Upper lobe of right lung (tissue), 1 donor: Measurements from ENCODE around the gene C4BPA. TPM values are rescaled to one million over a fixed set of nuclear protein-coding genes. Genes with fewer than 3 reads are reported as not detected.

Experiments
- ATAC-seq: fragments of 200-7000 bp; cut with Tn5 transposase; one replicate; pipeline ENCODE4 v1.9.1; 2020; ENCODE audit warnings: mild to moderate bottlenecking, moderate library complexity
- DNase-seq: peaks from one replicate; pipeline ENCODE4 v3.0.0-alpha.2; 2020
- H3K27ac ChIP-seq: fragments of 200-600 bp; one replicate; pipeline ENCODE4 v1.8.0; 2022
- H3K27me3 ChIP-seq: fragments of 200-600 bp; one replicate; pipeline ENCODE4 v1.8.0; 2022; ENCODE audit warnings: mild to moderate bottlenecking
- H3K36me3 ChIP-seq: fragments of 200-600 bp; one replicate; pipeline ENCODE4 v1.8.0; 2022
- H3K4me1 ChIP-seq: fragments of 200-600 bp; one replicate; pipeline ENCODE4 v1.8.0; 2022
- H3K4me3 ChIP-seq: fragments of 200-600 bp; one replicate; pipeline ENCODE4 v1.8.0; 2022; ENCODE audit warnings: mild to moderate bottlenecking
- H3K9me3 ChIP-seq: fragments of 200-600 bp; one replicate; pipeline ENCODE4 v1.8.0; 2022
- intact Hi-C: fragments of 100-400 bp; cut with DNase I; formaldehyde crosslinking; loops from one replicate; pipeline ENCODE4 v1.11.0; 2022
- total RNA-seq: library from RNA; stranded (reverse); fragmentation: NEBNext Ultra II Directional; extraction: Animal tissue kit (Norgen Biotek cat#: 25700); gene quantifications from one replicate; pipeline ENCODE4 v1.2.1, GENCODE V29; 2021
- TF ChIP-seq, protein P1 (sequence below): fragments of 200-600 bp; IDR thresholded peaks from one replicate; pipeline ENCODE4 v1.8.0; 2022; ENCODE audit warnings: antibody characterized with exemption
- donor health status: DM: no; HTN: yes; CAD: no; lungs with severe emphysema.

Gene C4BPA
- total RNA-seq, 1 donor from 2014 or later: 175 TPM

DNA sequence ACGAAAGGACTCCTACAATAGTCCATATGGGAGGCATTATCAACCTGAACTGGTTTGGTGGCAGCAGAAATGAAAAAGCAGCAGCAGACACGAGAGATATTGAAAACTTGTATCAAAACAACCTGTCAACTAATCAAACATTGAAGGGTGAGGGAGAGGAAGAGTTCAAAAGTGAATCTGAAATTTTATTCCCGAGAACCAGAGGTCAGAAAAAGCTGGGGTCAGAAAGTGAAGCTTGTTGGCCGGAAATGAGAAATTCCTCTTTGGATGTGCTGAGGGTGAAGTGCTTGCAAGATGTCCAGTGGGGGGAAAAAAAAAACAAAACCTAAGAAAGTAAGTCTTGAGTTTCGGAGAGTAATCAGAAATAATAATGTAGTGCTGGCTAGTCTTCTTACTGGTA lies 1.9 kb upstream of the C4BPA start:
- TF ChIP-seq, protein P1, sequence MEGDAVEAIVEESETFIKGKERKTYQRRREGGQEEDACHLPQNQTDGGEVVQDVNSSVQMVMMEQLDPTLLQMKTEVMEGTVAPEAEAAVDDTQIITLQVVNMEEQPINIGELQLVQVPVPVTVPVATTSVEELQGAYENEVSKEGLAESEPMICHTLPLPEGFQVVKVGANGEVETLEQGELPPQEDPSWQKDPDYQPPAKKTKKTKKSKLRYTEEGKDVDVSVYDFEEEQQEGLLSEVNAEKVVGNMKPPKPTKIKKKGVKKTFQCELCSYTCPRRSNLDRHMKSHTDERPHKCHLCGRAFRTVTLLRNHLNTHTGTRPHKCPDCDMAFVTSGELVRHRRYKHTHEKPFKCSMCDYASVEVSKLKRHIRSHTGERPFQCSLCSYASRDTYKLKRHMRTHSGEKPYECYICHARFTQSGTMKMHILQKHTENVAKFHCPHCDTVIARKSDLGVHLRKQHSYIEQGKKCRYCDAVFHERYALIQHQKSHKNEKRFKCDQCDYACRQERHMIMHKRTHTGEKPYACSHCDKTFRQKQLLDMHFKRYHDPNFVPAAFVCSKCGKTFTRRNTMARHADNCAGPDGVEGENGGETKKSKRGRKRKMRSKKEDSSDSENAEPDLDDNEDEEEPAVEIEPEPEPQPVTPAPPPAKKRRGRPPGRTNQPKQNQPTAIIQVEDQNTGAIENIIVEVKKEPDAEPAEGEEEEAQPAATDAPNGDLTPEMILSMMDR: no peak
- ATAC-seq: no peak
- H3K4me1 ChIP-seq: no peaks in the 10 kb centered on the region
- intact Hi-C loops: no loop called here
- no peaks in the 10 kb centered on the region for H3K36me3 ChIP-seq
- H3K9me3 ChIP-seq: no peaks in the 10 kb centered on the region
- no peaks in the 10 kb centered on the region for H3K27me3 ChIP-seq
- no peak for DNase-seq
- no peak overlapping the region for H3K4me3 ChIP-seq
- no peak overlapping the region for H3K27ac ChIP-seq

DNA sequence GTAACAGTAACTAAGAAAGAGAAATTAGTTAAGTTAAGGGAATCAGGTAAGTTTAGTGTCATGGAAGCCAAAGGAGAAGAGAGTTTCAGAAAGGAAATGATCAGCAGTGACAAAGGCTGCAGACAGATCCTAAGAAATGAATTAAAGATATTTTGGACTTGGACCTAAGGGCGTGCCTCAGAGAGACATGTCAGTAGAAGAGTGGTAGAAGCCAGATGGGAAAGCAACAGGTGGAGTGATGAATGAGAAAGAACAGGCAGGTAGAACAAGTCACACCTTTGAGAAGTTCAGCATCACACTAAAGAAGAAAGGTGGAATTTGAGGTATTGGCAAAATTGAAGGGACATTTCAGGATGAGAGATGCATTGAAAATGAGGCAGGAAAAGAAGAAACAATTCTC lies 1.4 kb upstream of the C4BPA start:
- H3K36me3 ChIP-seq: no peaks in the 10 kb centered on the region
- no peak for ATAC-seq
- H3K27ac ChIP-seq: no peak overlapping the region
- H3K4me1 ChIP-seq: no peaks in the 10 kb centered on the region
- TF ChIP-seq, protein P1: no peak
- H3K4me3 ChIP-seq: no peak overlapping the region
- intact Hi-C loops: no loop called here
- H3K27me3 ChIP-seq: no peaks in the 10 kb centered on the region
- H3K9me3 ChIP-seq: no peaks in the 10 kb centered on the region
- DNase-seq: no peak

DNA sequence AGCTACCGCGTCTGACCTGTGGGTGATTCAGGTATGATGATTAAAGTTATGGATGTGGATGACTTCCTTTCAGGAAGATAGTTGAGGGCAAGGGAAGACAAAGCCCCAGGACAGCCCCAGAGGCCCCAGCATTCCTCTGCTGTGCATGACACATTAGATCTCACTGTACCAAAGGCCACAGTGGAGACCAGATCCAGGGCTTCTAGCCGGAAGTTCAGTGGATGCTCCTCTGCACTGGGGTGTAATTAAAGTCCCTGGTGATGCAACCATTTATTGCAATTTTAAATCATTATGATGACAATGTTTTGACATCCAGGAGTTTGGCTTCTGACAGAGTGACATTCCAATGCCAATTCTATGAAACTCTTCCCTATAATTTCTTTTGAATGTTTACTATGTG lies 5.0 kb downstream of the C4BPA start:
- ATAC-seq (no peak), DNase-seq (no peak)
- TF ChIP-seq, protein P1: no peak
- H3K9me3 ChIP-seq: no peaks in the 10 kb centered on the region
- H3K27me3 ChIP-seq: no peaks in the 10 kb centered on the region
- intact Hi-C loops: no loop called here
- H3K36me3 ChIP-seq: no peaks in the 10 kb centered on the region
- H3K4me3 ChIP-seq: no peak overlapping the region
- H3K27ac ChIP-seq: no peak overlapping the region
- H3K4me1 ChIP-seq: no peaks in the 10 kb centered on the region

DNA sequence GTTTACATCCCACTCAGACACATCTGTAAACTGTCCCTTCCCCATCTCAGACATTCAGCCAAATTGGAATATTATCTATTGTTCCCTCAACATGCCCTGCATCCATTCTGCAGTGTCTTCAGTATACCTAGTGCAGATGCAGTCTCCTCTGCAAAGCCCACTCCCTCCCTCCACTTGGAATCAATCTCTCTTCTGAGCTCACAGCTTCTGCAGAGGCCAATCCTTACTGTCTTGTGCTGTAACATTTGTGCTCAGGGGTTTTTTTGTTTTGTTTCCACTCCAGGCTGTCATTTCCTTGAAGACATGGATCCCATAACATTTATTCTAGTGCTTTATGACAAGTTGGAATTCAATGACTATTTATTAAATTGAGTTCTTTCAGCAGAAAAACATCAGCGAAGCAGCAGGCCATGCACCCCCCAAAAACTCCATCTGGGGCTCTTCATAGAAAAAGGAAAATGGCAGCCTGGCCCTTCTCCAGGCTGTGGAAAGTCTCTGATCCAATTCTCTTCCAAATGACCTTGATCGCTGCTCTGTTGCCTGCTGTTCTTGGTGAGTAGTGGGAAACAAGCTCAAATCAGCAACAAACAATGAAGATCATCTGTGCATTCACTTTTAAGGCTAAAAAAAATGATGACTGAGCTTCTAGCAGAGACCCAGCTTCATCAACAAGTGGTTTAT lies 8.7 kb downstream of the C4BPA start:
- no peak overlapping the region for H3K27ac ChIP-seq
- TF ChIP-seq, protein P1: no peak
- no peak for ATAC-seq

DNA sequence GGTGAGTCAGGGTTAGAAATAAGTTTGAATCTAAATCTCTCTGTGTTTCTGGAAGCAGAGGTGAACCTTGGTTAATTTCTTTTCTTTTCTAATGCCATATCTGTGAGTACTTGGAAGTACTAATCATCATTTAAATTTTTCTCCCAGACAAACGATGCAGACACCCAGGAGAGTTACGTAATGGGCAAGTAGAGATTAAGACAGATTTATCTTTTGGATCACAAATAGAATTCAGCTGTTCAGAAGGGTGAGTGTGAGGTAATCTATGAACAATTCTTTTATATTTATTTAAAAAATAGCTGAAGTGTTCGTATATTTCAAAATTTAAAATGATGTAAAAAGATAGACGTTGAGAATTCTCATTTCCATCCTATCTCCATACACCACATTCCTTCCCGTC lies 11.2 kb downstream of the C4BPA start:
- ATAC-seq (no peak), DNase-seq (no peak)
- Histone ChIP-seq H3K27me3 (no peaks in the 10 kb centered on the region), H3K4me1 (no peaks in the 10 kb centered on the region), H3K4me3 (no peak overlapping the region), H3K36me3 (no peaks in the 10 kb centered on the region), H3K27ac (no peak overlapping the region), H3K9me3 (no peaks in the 10 kb centered on the region)
- intact Hi-C loops: no loop called here
- TF ChIP-seq, protein P1: no peak

More for the DNA sequence above, 8.7 kb downstream of the C4BPA start:
- Histone ChIP-seq H3K9me3 (no peaks in the 10 kb centered on the region), H3K4me3 (no peak overlapping the region), H3K4me1 (no peaks in the 10 kb centered on the region), H3K27me3 (no peaks in the 10 kb centered on the region), H3K36me3 (no peaks in the 10 kb centered on the region)
- DNase-seq: no peak
- intact Hi-C loops: no loop called here

DNA sequence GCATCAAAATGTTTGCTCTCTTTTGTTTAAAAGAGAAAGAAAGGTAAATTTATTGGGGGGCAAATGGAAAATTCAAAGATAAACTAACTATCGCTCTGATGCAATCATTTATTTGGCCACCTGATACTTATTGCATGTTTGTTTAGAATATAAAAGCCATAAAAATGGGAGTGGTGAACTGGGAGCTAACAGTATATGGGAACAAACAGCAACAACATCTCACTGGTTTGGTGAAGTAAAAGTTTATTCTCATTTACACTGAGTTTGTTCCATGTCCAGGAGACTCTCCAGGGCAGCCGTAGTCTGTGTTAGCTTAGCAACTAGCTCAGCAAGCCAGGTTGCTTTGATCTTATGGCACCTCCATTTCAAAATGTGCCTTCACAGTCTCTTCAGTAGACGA lies 20.4 kb downstream of the C4BPA start:
- peaks cover 9% of the 10 kb centered on the region for H3K9me3 ChIP-seq
- H3K27ac ChIP-seq: no peak overlapping the region
- H3K4me3 ChIP-seq: no peak overlapping the region
- DNase-seq (no peak), ATAC-seq (no peak)
- no peaks in the 10 kb centered on the region for H3K27me3 ChIP-seq
- H3K4me1 ChIP-seq: no peaks in the 10 kb centered on the region
- intact Hi-C loops: no loop called here
- TF ChIP-seq, protein P1: no peak
- peaks cover 4% of the 10 kb centered on the region for H3K36me3 ChIP-seq
